ENCODE data around the gene ELOB.

DNA sequence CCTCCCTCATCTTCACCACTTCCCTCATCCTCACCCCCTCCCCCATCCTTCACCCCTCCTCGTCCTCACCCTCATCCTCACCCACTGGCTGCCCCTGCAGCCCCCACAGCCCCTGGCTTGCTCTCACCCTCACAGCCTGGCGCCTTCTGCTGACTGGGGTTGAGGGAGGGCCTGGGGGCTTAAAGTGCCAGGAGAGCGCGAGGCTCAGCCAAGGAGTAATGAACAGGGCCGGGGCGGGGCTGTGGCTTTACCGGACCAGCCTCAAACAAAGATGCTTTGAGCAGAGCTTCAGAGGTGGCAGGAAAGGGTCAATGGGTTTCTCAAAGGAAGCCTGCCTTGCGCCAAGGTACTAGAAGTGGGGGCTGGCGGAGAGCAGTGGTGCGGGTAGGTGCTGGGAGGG lies 10.3 kb upstream of the ELOB start, which contains the start of gene PRSS33:
- no peak for TF ChIP-seq EP300 (IDR thresholded peaks at IDR 0.05; ENCODE audit: borderline replicate concordance in 1 of 2, low read depth in 2 of 2, low read length in 2 of 2)
- no peak for TF ChIP-seq BRCA1 (IDR thresholded peaks at IDR 0.05; ENCODE audit: low read depth, low read length)
- TF ChIP-seq CTCF (IDR thresholded peaks at IDR 0.05; ENCODE audit: control extremely low read depth in 1 of 3, insufficient read depth in 1 of 3, low read depth in 1 of 3, low read length in 3 of 3), result no peak
- no peak for TF ChIP-seq JUN (IDR thresholded peaks at IDR 0.05; ENCODE audit: low read depth, low read length)
- TF ChIP-seq HDAC6 (IDR thresholded peaks at IDR 0.05; ENCODE audit: low read depth, low read length), result no peak
- TF ChIP-seq ZNF274 (IDR thresholded peaks at IDR 0.05; ENCODE audit: borderline replicate concordance, extremely low read depth, low read length), result no peak
- TF ChIP-seq RAD21 (IDR thresholded peaks at IDR 0.05 in 1 of 2, conservative IDR thresholded peaks at IDR 0.05 in 1 of 2; ENCODE audit: low read depth in 2 of 2, low read length in 2 of 2), result no peak
- TF ChIP-seq ATF2 (IDR thresholded peaks at IDR 0.05; ENCODE audit: low read length), result no peak
- TF ChIP-seq CEBPB (IDR thresholded peaks at IDR 0.05; ENCODE audit: low read depth, low read length), result no peak
- TF ChIP-seq, protein P1, sequence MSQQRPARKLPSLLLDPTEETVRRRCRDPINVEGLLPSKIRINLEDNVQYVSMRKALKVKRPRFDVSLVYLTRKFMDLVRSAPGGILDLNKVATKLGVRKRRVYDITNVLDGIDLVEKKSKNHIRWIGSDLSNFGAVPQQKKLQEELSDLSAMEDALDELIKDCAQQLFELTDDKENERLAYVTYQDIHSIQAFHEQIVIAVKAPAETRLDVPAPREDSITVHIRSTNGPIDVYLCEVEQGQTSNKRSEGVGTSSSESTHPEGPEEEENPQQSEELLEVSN (IDR thresholded peaks at IDR 0.05), result no peak
- TF ChIP-seq TBP (IDR thresholded peaks at IDR 0.05; ENCODE audit: low read depth, low read length), result no peak
